Endothelial cell of umbilical vein (primary cell): ENCODE data around the gene FHIT. TPM values are rescaled to one million over a fixed set of nuclear protein-coding genes. Genes with fewer than 3 reads are reported as not detected.

Source experiments
- BruUV-seq: library from RNA; stranded (reverse); fragments of 400-500 nt; replicated peaks from 2 replicates; lab custom pipeline; 2021; lab: Mats Ljungman, UMichigan
- CTCF ChIA-PET: fragments of 300-600, 350-600 bp; sonication (Branson Sonifier 250); formaldehyde crosslinking; loops from one replicate; lab custom pipeline; 2021; ENCODE audit warnings: antibody characterized with exemption, inconsistent platforms; lab: Charles Lee
- POLR2A ChIA-PET: fragments of 300-600, 350-600 bp; sonication (Branson Sonifier 250); formaldehyde crosslinking; loops from one replicate; lab custom pipeline; 2021; ENCODE audit warnings: antibody characterized with exemption, inconsistent platforms; lab: Charles Lee
- DNase-seq: peaks from one replicate; pipeline ENCODE4 v3.0.0-alpha.2; 2011; ENCODE audit warnings: low read depth, low spot score
- FAIRE-seq: peaks from 2 replicates; lab custom pipeline; 2011; peaks lifted over from hg19 to GRCh38; lab: Jason Lieb, UNC
- H2AFZ ChIP-seq: 2 replicates; pipeline ENCODE4 v1.6.0; 2012; ENCODE audit warnings: low read depth, low read length, control low read depth, inconsistent platforms
- H3K27ac ChIP-seq: 2 replicates; pipeline ENCODE4 v1.5.1; 2011; ENCODE audit warnings: low read depth, mild to moderate bottlenecking, control low read depth, low read length, moderate library complexity; ENCODE audit not compliant: insufficient read depth
- H3K27me3 ChIP-seq, 2 experiments: 2 replicates each; pipeline versions ENCODE4 v1.6.0 to v1.6.1; 2011; ENCODE audit warnings: low read length in 2 of 2, mixed read lengths in 1 of 2; ENCODE audit not compliant: control insufficient read depth in 2 of 2, insufficient read depth in 2 of 2
- H3K36me3 ChIP-seq, 2 experiments: 2 replicates in 1 of 2; 3 replicates in 1 of 2; pipeline ENCODE4 v1.5.1; 2011; ENCODE audit warnings: low read length in 2 of 2, mild to moderate bottlenecking in 1 of 2, moderate library complexity in 1 of 2; ENCODE audit not compliant: control insufficient read depth in 2 of 2, insufficient read depth in 2 of 2; ENCODE audit errors: extremely low read depth in 1 of 2
- H3K4me1 ChIP-seq: 3 replicates; pipeline ENCODE4 v1.5.1; 2011; ENCODE audit warnings: mild to moderate bottlenecking, low read length; ENCODE audit not compliant: control insufficient read depth, insufficient read depth; ENCODE audit errors: extremely low read depth
- H3K4me2 ChIP-seq: 2 replicates; pipeline ENCODE4 v1.6.1; 2011; ENCODE audit warnings: low read length, control low read depth, mixed read lengths; ENCODE audit not compliant: insufficient read depth
- H3K4me3 ChIP-seq, 3 experiments: fragments of 200-600 bp in 1 of 3; sonication (generic), shearing (Covaris generic) in 1 of 3; replicated peaks in 1 of 3; 2 replicates each; pipeline ENCODE4 v1.5.1; 2011 to 2016; ENCODE audit warnings: control low read depth in 3 of 3, low read length in 3 of 3, mild to moderate bottlenecking in 2 of 3, inconsistent platforms in 1 of 3, low read depth in 1 of 3, moderate library complexity in 1 of 3; ENCODE audit not compliant: insufficient read depth in 1 of 3
- H3K79me2 ChIP-seq: 2 replicates; pipeline ENCODE4 v1.6.0; 2012; ENCODE audit warnings: low read length, inconsistent platforms; ENCODE audit not compliant: control insufficient read depth, insufficient read depth
- H3K9ac ChIP-seq: replicated peaks from 2 replicates; pipeline ENCODE3; 2011; ENCODE audit warnings: low read length, control low read depth; ENCODE audit not compliant: insufficient read depth; ENCODE audit errors: extremely low read depth
- H3K9me1 ChIP-seq: replicated peaks from 3 replicates; pipeline ENCODE4 v1.6.0; 2011; ENCODE audit warnings: mild to moderate bottlenecking, low read length; ENCODE audit not compliant: control insufficient read depth, insufficient read depth; ENCODE audit errors: extremely low read depth
- H3K9me3 ChIP-seq: replicated peaks from 2 replicates; pipeline ENCODE4 v1.5.1; 2012; ENCODE audit warnings: low read length, inconsistent platforms; ENCODE audit not compliant: control insufficient read depth, insufficient read depth
- H4K20me1 ChIP-seq: replicated peaks from 2 replicates; pipeline ENCODE3; 2011; ENCODE audit warnings: mild to moderate bottlenecking, low read length; ENCODE audit not compliant: control insufficient read depth, insufficient read depth; ENCODE audit errors: extremely low read depth
- CTCF ChIP-seq, 2 donors: IDR thresholded peaks; 1 replicate in 1 of 2; 2 replicates in 1 of 2; pipeline ENCODE4 v1.5.1; 2011; ENCODE audit warnings: low read length in 2 of 2, mild to moderate bottlenecking in 2 of 2, moderate library complexity in 2 of 2, control low read depth in 1 of 2, inconsistent platforms in 1 of 2, low read depth in 1 of 2; ENCODE audit not compliant: insufficient read depth in 1 of 2; ENCODE audit errors: extremely low read depth in 1 of 2
- EZH2 ChIP-seq: IDR thresholded peaks from 2 replicates; pipeline ENCODE4 v1.6.1; 2012; ENCODE audit warnings: borderline replicate concordance, low read depth, mild to moderate bottlenecking, moderate library complexity, low read length, inconsistent platforms; ENCODE audit not compliant: severe bottlenecking
- FOS ChIP-seq: IDR thresholded peaks from 2 replicates; pipeline ENCODE4 v1.6.1; 2011; ENCODE audit warnings: mild to moderate bottlenecking, low read length, moderate library complexity, borderline replicate concordance; ENCODE audit not compliant: insufficient read depth
- GATA2 ChIP-seq: IDR thresholded peaks from 2 replicates; pipeline ENCODE4 v1.7.0; 2011; ENCODE audit warnings: low read depth, mild to moderate bottlenecking, moderate library complexity, mixed read lengths, low read length; ENCODE audit not compliant: insufficient read length, insufficient read depth
- JUN ChIP-seq: IDR thresholded peaks from 2 replicates; pipeline ENCODE4 v1.6.1; 2011; ENCODE audit warnings: borderline replicate concordance, low read depth; ENCODE audit not compliant: insufficient read length, insufficient read depth
- MAX ChIP-seq: IDR thresholded peaks from 2 replicates; pipeline ENCODE4 v1.6.1; 2011; ENCODE audit not compliant: insufficient read depth, insufficient read length
- MYC ChIP-seq: IDR thresholded peaks from one replicate; pipeline ENCODE4 v1.6.1; 2011; ENCODE audit warnings: mild to moderate bottlenecking, low read depth, low read length
- POLR2A ChIP-seq: IDR thresholded peaks from 2 replicates; pipeline ENCODE4 v1.6.1; 2012; ENCODE audit warnings: low read depth, mild to moderate bottlenecking, control low read depth, low read length
- POLR2AphosphoS5 ChIP-seq: IDR thresholded peaks from 2 replicates; pipeline ENCODE4 v1.6.1; 2012; ENCODE audit warnings: low read depth, mild to moderate bottlenecking, control low read depth, low read length, moderate library complexity; ENCODE audit not compliant: insufficient read depth
- dilution Hi-C: fragments of 300-500 bp; cut with MboI; formaldehyde crosslinking; loops from one replicate; pipeline ENCODE4 v1.15.0; 2019; ENCODE audit warnings: low sequenced_read_pairs; ENCODE audit not compliant: extremely low pct_ligation_motif_present
- intact Hi-C: fragments of 100-400 bp; cut with micrococcal nuclease; formaldehyde crosslinking; loops from one replicate; pipeline ENCODE4 v1.10.0; 2022
- polyA plus RNA-seq, 4 experiments: library from polyadenylated mRNA; depleted of rRNA in 3 of 4; stranded (reverse) in 3 of 4; unstranded in 1 of 4; fragments of >200 nt; gene quantifications; 2 replicates each; pipeline versions ENCODE4 v1.2.1 to v1.2.3, GENCODE V29; 2011 to 2012; ENCODE audit warnings: missing spikeins in 1 of 4
- total RNA-seq: library from RNA; stranded (reverse); gene quantifications from 2 replicates; pipeline ENCODE4 v1.2.3, GENCODE V29; 2021

Gene FHIT
- total and polyA plus RNA-seq, 2 donors (not counting 3 experiments of a cell fraction or from before 2014, with no cell fraction given): 0.47 to 2.2 TPM

- no peaks in the 10 kb centered on the region for H3K36me3 ChIP-seq
- POLR2A ChIA-PET: no interaction called here
- CTCF ChIA-PET: no interaction called here
- H3K4me1 ChIP-seq: no peaks in the 10 kb centered on the region
- TF ChIP-seq POLR2AphosphoS5: no peak
- TF ChIP-seq MYC: no peak
- TF ChIP-seq POLR2A: no peak
- H3K9me3 ChIP-seq: no peaks in the 10 kb centered on the region
- no peak overlapping the region for H3K9ac ChIP-seq
- intact Hi-C loops (no loop called here), dilution Hi-C loops (no loop called here)
- H3K4me3 ChIP-seq: no peak overlapping the region
- DNase-seq: no peak
- no peak for FAIRE-seq
- H3K27me3 ChIP-seq: no peaks in the 10 kb centered on the region
- H3K4me2 ChIP-seq: no peak overlapping the region
- H3K9me1 ChIP-seq: no peaks in the 10 kb centered on the region
- H2AFZ ChIP-seq: no peak overlapping the region
- H4K20me1 ChIP-seq: no peaks in the 10 kb centered on the region
- BruUV-seq: no TSS peak
- no peak overlapping the region for H3K27ac ChIP-seq
- H3K79me2 ChIP-seq: no peaks in the 10 kb centered on the region
These were observed 694.1 kb downstream of the FHIT start for GRCh38 chr3:60557122-60557521.

- intact Hi-C loops (no loop called here), dilution Hi-C loops (no loop called here)
- H3K27ac ChIP-seq: no peak overlapping the region
- H3K9me3 ChIP-seq: no peaks in the 10 kb centered on the region
- POLR2A ChIA-PET: no interaction called here
- no peak overlapping the region for H2AFZ ChIP-seq
- no peak for TF ChIP-seq POLR2A
- TF ChIP-seq EZH2: no peak
- no peak for TF ChIP-seq MYC
- no peak for TF ChIP-seq POLR2AphosphoS5
- no peak for TF ChIP-seq GATA2
- no peak for TF ChIP-seq FOS
- no peak for TF ChIP-seq MAX
- TF ChIP-seq JUN: no peak
- TF ChIP-seq CTCF (IDR thresholded peaks at IDR 0.05; ENCODE audit: extremely low read depth in 1 of 2, insufficient read depth in 1 of 2, low read depth in 1 of 2, low read length in 2 of 2): no peak
- H3K79me2 ChIP-seq: no peaks in the 10 kb centered on the region
- no peaks in the 10 kb centered on the region for H3K27me3 ChIP-seq
- H3K9ac ChIP-seq: no peak overlapping the region
- H3K36me3 ChIP-seq: no peaks in the 10 kb centered on the region
- no peak overlapping the region for H3K4me3 ChIP-seq
- H3K4me2 ChIP-seq: no peak overlapping the region
- FAIRE-seq (no peak), DNase-seq (no peak)
- no peaks in the 10 kb centered on the region for H4K20me1 ChIP-seq
- BruUV-seq: no TSS peak
- CTCF ChIA-PET: no interaction called here
- no peaks in the 10 kb centered on the region for H3K4me1 ChIP-seq
- no peaks in the 10 kb centered on the region for H3K9me1 ChIP-seq
These were observed 695.4 kb downstream of the FHIT start for GRCh38 chr3:60555686-60556354.
